Stimulated activated CD4-positive, alpha-beta T cell treated with anti-CD3 and anti-CD28 coated beads, Interleukin-15, amount 100 ng/mL, for 1 hour (primary cell): ENCODE measurements around the gene MEX3B.

Source experiments
- DNase-seq, 2 donors: peaks; one replicate each; pipeline ENCODE4 v3.0.0-alpha.2; 2020; ENCODE audit warnings: low read depth in 1 of 2, low spot score in 1 of 2

MEX3B gene

DNA sequence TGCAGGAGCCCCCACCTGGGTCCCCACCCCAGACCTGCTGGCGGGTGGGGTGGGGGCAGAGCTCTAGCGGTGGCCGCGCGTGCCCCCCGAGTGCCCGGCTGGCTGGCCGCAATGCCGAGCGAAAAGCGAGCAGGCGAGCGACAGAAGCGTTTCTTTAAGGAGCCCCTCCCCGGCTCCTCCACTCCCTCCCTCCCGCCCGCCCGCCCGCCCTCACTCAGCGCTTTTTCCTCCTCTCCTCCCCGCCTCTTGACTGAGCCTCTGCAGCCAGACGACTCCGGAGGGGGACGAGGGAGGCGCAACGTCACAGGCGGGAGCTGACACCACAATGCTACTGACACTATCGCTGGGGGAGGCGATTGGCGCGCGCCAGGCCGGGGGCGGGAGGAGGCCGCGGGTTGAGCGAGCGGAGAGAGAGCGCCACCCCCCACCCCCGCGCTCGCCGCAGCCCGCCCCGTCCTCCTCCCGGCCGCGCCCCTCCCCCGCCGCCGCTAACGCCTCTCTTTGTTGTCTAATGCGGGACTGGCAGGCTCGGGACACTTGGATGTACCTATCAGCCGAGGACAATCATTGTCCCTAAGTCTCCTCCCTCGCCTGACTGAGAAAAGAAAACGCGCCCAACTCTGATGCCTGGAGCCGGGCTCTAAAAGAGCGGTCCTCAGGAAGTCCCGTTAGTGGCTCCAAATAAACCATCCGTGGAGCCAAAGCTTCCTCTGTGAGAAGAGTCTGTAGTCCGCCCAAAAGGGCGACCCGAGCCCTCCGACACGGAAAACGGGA is at the start of gene MEX3B:
TSS of gene MEX3B (minus strand) at position 127 of the 774 bp plus-strand sequence. CDS start 313 bp downstream, outside the sequence.
- DNase-seq = peak; percentile 61 to 84

DNA sequence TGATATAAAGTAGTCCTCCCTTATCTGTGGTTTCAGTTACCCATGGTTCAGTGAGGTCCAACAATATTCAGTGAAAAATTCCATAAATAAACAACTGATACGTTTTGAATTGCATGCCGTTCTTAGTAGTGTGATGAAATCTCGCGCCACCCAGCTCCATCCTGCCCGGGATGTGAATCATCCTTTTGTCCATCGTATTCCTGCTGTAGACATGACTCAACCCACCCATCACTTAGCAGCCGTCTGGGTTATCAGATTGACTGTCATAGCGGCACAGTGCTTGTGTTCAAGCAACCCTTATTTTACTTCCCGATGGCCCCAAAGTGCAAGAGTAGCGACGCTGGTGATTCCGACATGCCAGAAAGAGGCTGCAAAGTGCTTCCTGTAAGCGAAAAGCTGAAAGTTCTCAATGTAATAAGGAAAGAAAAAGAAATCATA is 48.0 kb upstream of the MEX3B start:
- no peak for DNase-seq

DNA sequence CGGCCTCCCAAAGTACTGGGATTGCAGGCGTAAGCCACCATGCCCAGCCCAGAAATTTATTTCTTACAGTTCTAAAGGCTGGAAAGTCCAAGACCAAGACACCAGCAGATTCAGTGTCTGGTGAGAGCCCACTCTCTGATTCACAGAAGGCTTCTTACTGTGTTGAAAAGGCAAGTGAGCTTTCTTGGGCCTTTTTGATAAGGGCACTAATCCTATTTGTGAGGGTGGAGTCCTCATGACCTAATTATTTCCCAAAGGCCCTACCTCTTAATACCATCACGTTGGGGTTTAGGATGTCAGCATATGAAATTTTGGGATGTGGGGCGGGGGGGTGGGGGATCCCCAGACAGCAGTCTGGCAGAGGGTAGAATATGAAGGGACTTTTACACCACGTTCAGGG is 47.5 kb upstream of the MEX3B start:
- no peak for DNase-seq

DNA sequence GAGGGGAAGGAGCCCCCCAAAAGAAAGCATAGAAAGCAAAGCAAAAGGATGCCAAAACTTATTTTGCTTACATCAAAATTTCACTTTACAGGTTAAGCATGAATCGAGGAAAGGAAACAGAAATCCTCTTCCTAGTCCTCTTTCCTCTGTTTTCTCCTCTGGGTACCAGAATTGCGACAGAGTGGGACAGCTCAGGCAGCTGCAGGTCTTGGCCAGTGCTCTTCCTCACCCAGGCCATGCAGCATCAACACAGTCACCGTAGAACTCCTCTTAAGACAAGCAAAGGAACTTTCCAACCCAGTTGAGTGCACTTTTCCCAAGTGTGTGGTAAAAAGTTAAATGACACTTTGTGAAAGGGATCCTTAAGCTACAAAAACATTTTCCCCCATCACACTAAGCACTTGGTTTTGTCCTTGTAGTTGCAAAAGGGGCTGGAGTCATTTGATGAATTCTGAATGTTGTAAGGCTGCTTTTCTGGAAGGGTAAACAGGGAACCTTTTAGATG is 45.9 kb upstream of the MEX3B start:
- DNase-seq = no peak

DNA sequence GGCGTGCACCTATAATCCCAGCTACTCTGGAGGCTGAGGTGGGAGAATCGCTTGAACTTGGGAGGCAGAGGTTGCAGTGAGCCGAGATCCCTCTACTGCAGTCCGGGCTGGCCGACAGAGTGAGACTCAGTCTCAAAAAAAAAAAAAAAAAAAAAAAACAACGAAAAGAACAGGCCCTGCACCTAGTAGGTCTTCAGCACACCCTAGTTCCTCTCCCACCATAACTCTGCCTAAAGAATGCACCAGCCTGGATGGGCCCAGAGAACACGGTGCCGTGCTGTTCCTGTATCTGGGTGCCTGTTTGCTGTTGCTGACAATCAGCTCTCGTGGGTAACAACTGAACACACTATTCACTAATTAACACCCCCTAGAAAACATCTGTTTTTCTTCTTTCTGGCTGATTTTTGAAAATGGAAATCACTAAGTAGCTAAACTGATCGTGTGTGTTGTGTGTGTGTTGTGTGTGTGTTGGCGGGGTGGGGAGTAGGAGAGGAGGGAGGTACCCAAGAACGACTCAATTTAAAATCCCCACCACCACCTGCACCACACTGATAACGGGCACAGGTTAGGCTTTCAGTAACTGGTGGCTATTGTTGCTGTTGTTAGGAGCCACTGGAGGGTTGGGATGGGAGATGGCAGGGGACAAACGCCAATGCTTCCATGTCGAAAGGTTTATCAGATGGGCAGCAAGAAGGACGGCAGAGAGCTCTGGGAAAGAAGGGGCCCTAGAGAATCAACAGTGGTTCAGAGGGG is 40.6 kb upstream of the MEX3B start:
- DNase-seq = no peak

DNA sequence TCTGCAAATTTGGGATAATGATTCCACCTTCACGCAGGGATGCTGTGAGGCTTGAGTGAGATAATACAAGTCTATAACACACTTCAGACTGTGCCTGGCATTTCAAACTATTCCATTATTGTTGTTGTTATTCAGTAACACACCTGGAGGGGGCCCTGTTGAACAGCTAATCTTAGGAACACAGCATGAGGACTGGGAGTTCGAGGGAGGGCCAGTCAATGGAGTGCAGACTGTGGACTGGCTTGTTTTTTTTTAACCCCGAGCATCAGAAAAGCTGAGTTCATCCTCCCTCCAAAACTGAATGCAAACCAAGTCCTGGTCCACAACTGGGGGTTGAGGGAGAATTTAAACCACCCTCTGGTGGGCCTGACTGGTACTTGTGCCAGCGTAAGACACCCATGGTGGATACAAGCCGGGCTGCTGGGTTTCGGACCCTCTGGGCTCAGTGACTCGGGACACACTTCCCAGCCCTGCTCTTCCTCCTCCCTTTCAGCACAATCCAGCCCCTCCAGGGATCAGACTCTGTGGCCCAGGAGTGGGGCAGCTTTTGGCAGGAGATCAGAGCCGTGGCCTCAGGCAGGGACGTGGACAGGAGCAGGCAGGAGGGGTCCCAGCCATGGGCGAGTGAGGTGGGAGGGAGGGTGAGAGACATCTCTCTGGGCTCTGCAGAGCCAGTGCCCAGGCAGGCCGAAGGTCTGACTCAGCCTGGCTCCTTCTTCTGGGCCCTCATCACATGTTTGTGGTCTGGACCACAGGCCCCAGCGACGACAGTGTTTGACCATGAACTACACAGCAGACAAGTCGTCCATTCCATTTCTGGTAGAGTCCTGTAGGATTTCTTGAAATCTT is 36.3 kb upstream of the MEX3B start:
- no peak for DNase-seq

DNA sequence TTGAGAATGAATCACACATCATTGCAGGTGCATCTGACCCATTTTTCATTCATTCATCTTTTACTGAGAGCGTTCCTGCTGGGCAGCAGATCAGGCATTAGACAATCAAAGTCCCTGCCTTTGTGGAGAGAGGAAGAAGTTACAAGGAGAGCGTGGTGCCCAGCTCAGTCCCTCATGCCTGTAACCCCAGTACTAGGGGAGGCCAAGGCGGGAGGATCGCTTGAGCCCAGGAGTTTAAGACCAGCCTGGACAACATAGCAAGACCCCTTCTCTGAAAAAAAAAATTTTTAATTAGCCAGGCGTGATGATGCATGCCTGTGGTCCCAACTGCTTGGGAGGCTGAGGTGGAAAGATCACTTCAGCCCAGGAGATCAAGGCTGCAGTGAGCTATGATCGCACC is 35.0 kb upstream of the MEX3B start:
- no peak for DNase-seq

DNA sequence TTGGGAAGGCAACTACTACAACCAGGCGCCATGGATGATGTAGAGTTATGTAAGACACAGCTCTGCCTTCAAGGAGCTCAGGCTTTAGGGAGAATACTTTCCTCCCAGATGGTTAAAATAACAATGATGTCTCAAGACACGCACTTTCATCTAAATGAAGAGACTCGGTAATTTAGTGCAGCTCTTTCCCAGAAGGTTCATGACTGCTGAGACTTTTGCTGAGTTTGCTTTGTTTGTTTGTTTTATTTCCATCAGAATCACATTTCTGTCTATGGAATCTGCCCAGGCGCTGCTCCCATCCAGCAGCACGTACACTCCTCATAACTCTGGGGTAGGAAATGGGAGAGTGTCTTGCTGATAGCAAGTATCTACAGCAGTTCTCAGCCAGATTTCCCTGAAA is 33.9 kb upstream of the MEX3B start:
- DNase-seq = no peak

DNA sequence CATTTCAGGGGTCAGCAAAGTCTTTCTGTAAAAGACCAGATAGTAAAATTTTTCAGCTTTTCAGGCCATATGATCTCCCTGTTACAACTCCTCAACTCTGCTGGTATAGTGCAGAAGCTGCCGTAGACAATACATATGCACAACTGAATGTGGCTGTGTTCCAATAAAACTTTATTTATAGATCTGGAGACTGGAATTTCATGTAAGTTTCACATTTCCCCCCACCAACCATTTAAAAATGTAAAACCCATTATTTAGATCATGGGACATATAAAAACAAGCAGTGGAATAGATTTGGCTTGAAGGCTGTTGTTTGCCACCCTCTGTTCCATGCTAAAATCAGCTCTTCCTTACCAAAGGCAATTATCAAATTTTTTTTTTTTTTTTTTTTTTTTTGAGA is 28.8 kb upstream of the MEX3B start:
- DNase-seq = no peak

DNA sequence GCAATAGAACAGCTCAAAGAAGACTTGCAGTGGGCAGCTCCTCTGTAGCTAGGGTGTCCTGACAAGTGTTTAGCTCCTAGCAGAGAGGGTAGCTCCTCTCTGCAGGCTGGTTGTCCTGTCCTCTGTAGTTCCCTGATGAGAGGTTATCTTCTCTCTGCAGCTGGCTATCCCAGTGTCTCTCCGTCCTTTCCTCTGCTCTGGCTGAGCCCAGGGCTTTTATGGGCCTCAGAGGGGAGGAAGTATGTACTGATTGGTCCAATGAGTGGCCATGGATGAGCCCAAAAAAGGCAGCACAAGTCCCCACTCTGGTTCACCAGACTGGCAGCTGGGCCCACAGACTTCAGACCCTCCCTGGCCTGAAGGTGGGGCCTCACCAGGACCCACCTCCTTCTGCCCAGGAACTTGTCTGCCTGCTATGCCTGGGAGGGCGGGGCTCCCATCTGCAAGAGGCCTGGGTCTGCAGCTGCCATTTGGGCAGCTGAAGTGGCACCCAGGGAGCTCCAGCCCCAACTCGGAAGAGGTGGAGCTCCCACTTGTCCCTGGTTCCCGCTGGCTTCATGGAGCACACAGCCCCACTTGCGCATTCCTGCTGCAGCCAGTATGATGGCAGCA is 27.2 kb upstream of the MEX3B start:
- DNase-seq = no peak

DNA sequence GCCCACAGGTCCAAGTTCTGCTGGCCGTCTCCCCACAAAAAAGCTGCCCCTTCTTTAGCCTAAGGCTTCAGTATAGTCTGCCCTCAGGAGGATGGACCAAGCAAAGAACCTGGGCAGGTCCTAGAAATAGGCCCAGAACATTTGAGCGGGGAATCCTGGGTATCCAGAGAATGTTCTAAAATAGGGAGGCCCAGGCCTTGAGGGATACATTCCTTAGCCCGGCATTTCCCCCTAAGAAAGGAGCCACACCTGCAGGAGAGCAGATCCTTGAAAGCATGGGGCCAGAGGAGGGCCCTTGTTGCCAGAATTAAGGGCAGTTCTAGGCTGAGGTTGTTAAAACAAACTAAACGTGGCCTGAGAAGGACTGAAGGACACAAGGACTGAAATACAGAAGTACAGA is 20.6 kb upstream of the MEX3B start:
- DNase-seq = no peak

DNA sequence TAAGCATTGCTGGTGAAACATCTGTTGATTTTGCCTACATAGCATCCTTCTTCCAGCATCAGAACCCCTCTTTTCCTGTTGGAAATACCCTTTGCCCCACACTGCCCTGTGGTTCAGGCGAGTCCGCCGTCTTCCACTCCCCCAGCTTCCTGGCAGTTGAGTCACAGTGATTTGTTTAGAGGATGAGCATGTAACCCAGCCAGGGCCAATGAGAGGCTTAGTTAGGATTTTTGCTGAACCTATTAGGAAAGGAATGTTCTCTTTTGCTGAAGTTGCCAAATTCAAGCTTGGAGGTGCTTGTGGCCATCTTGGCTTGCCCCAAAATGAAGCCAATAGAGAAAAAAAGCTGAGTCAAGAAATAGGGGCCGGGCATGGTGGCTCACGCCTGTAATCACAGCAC is 19.0 kb upstream of the MEX3B start:
- no peak for DNase-seq

DNA sequence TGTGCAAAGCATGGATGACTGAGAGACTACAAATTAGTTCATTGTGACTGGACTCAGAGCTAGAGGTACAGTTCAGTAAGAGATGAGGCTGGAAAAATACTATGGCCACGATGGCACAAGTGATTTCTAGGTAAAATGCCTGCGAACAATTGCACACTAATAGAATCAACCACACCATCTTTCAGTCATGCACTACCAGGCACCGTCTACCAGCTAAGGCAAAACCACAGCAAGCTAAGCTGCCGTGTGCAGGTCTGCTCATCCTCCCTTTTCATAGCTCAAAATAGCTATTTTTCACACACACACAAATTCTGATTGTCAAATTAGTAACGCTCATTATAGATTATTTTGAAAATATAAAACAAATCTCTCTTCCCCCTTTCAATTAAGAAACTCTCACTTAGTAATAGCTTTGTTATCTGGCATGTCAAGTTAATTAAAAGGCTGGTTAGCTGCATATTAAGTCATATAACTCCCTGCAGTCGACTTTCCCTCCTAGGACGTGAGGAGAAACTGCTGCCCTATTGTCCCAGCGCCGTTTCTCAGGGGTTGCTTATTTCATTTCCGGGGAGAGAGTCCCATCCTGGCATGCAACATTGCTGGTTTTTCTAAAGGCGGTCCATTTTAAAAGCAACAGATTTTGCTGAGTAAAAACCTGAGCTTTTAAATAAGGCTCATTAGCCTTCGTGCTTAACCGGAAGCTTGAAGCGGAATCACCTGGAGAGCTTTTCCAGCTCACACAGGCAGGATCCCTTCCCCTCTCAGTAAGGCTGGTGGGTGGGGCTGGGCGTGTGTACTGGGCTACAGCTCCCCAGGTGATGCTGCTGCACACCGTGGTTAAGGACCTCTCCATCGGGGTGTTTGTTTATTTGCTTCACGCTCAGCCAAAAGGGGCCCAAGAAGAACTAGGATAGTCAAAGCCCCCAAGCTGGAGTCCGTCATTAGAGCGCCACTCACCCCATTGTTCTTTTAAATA is 16.9 kb upstream of the MEX3B start:
- no peak for DNase-seq

DNA sequence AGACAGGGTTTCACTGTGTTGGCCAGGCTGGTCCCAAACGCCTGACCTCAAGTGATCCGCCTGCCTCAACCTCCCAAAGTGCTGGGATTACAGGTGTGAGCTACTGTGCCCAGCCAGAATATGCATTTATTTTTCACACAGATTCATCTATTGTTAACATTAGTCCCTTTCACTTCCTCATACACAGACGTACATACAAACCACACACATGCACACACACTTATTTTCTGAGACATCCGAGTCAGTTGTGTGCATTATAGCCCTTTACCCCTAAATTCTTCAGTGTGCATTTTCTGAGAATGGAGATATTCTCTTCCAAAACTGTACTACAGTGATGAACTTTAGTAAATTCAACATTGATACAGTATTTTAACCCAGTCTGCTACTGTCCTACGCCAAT is 15.0 kb upstream of the MEX3B start:
- no peak for DNase-seq

DNA sequence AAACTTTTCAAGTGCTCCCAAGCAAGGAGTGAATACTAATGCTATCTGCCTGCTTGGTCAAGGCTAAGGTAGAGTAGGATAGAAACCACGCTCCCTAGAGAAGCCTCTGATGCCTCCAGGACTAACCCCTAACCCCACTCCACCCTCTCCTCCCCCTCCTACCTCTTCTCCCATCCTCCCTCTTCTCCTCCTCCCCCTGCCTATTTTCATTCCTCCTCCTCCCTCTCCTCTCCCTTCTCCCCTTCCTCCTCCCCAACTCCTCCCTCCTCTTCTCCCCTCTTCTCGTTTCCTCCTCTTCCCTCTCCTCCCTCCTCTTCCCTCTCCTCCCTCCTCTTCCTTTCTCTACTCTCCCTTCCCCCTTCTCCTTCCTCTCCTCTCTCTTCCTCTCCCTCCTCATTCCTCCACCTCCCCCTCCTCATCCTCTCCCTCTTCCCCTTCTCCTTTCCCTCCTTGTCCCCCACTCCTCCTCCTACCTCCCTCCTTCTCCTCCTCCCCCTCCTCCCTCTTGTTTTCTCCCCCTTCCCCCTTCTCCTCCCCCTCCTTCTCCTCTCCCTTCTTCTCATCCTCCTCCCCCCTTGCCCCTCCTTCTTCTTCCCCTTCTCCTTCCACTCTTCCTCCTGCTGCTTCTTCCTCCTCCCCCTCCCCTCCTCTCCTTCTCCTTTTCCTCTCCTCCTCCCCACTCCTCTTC is 12.8 kb upstream of the MEX3B start:
- DNase-seq = no peak

DNA sequence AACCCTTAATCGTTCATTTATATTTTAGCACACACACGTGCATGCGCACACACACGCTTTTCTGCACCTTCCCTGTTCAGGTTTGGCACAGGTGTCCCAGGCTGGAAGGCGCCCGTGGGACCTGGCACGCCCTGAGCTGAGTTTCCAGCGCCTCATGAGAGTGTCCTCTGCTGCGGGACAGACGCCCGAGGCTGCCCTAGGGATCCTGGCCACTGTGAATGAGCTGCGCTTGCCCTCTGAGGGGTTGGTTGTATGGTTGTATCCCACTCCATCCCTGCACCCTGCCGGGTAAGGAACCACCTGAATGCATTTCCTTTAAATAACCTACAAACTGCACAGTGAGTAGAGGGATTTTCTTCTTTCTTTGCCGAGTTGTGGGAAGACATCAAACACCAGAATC is 12.2 kb upstream of the MEX3B start:
- DNase-seq = no peak

DNA sequence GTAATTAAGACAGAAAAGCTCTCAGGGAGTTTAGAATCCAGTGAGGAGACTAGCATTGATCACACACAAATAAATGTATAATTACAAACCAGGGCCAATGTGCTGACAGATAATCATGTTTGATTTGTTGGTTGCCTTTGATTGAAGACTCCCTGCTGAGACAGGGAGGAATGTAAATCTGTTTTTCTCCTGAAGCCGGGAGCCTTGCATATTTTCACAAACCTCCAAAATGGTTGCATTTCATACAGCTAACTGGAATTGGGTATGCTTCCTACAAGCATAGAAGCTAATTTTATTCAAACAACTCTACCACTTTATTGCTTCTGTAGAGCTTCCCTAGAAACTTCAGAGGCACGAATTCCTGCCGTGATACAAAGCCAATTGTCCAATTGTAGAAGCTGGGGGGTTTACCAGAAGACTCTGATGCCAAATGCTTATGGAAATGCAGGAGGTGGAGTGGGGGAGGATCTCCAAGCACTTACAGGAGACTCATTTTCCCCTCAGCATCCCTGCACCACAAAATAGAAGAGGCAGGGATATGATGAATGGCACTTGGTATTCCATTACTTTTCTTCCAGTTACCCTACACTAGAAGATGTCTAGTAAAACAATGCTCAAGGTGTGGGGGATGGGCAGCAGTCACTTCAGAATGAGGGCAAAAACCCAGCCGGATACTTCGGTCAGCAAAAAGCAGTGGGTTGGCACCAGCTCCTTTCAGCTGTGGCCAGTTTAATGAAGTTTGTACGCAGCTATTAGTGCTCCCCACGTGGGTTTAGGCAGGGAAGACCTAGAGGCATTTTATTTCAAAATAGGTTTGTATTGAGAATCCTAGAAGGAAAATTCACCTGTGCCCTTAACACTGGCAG is 11.4 kb upstream of the MEX3B start:
- DNase-seq = no peak

DNA sequence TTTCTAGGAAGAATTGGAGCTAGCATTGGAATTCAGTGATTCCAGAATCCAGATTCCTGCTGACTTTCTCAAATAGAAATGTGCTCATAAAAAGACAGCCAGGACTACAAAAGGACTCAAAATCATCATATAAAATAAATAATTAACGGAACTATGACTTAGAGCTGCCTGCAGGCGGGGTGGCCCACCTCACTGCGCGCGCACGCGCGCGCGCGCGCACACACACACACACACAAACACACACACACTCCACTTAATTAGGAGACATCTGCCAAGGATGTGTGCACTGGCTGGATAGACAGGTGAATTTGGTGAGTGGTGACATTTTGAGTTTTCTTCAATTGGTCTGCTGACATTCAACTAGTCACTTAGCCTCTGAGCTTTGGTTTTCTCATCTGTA is 6.9 kb upstream of the MEX3B start:
- no peak for DNase-seq
